HEK293T (cell line): ENCODE data around the gene ZC3H4.

Experiments
- CTCF ChIA-PET: fragments of 350-600 bp; formaldehyde crosslinking; extraction: SDS; loops from one replicate; lab custom pipeline; 2021; ENCODE audit warnings: antibody characterized with exemption, inconsistent platforms; lab: Yijun Ruan, JAX
- POLR2A ChIA-PET: fragments of 350-600 bp; formaldehyde crosslinking; extraction: SDS; loops from one replicate; lab custom pipeline; 2020; ENCODE audit warnings: antibody characterized with exemption, inconsistent platforms; lab: Yijun Ruan, JAX
- DNase-seq: peaks from one replicate; pipeline ENCODE4 v3.0.0; 2012; ENCODE audit warnings: mixed read lengths; ENCODE audit errors: extremely low spot score
- ARNT ChIP-seq: fragments of 450-650 bp; IDR thresholded peaks from 2 replicates; pipeline ENCODE4 v1.6.1; 2017; ENCODE audit warnings: mild to moderate bottlenecking
- BHLHE40 ChIP-seq: fragments of 450-650 bp; IDR thresholded peaks from 2 replicates; pipeline ENCODE4 v1.6.1; 2016; ENCODE audit warnings: mild to moderate bottlenecking, moderate library complexity, borderline replicate concordance
- CTBP1 ChIP-seq: fragments of 450-650 bp; IDR thresholded peaks from 2 replicates; pipeline ENCODE4 v1.6.1; 2016; ENCODE audit warnings: borderline replicate concordance
- ELF4 ChIP-seq: fragments of 450-650 bp; IDR thresholded peaks from 2 replicates; pipeline ENCODE4 v1.6.1; 2017; ENCODE audit warnings: antibody characterized with exemption
- FOXA1 ChIP-seq: fragments of 450-650 bp; IDR thresholded peaks from 2 replicates; pipeline ENCODE4 v1.6.1; 2016; ENCODE audit warnings: mild to moderate bottlenecking
- FOXK2 ChIP-seq: fragments of 450-650 bp; IDR thresholded peaks from 2 replicates; pipeline ENCODE4 v1.6.1; 2016; ENCODE audit warnings: mild to moderate bottlenecking
- FOXM1 ChIP-seq: fragments of 450-650 bp; IDR thresholded peaks from 2 replicates; pipeline ENCODE4 v1.6.1; 2017; ENCODE audit warnings: mild to moderate bottlenecking, borderline replicate concordance
- HDGF ChIP-seq: fragments of 450-650 bp; IDR thresholded peaks from 2 replicates; pipeline ENCODE4 v1.6.1; 2017; ENCODE audit warnings: antibody characterized with exemption, borderline replicate concordance
- L3MBTL2 ChIP-seq: fragments of 450-650 bp; conservative IDR thresholded peaks from 2 replicates; pipeline ENCODE4 v1.6.1; 2016; ENCODE audit warnings: mild to moderate bottlenecking
- LEF1 ChIP-seq: fragments of 450-650 bp; IDR thresholded peaks from 2 replicates; pipeline ENCODE4 v1.6.1; 2017; ENCODE audit warnings: mild to moderate bottlenecking, borderline replicate concordance
- NFRKB ChIP-seq: fragments of 450-650 bp; IDR thresholded peaks from 2 replicates; pipeline ENCODE4 v1.6.1; 2016; ENCODE audit warnings: mild to moderate bottlenecking, moderate library complexity
- SP1 ChIP-seq: fragments of 450-650 bp; IDR thresholded peaks from 2 replicates; pipeline ENCODE4 v1.6.1; 2017
- SUZ12 ChIP-seq: fragments of 450-650 bp; IDR thresholded peaks from 2 replicates; pipeline ENCODE4 v1.6.1; 2016; ENCODE audit warnings: mild to moderate bottlenecking
- TARDBP ChIP-seq: fragments of 450-650 bp; IDR thresholded peaks from 2 replicates; pipeline ENCODE4 v1.6.1; 2016
- ZNF384 ChIP-seq: fragments of 450-650 bp; IDR thresholded peaks from 2 replicates; pipeline ENCODE4 v1.6.1; 2016
- TF ChIP-seq, protein P1 (sequence below): fragments of 450-650 bp; IDR thresholded peaks from 2 replicates; pipeline ENCODE4 v1.6.1; 2016

The ZC3H4 gene

DNA sequence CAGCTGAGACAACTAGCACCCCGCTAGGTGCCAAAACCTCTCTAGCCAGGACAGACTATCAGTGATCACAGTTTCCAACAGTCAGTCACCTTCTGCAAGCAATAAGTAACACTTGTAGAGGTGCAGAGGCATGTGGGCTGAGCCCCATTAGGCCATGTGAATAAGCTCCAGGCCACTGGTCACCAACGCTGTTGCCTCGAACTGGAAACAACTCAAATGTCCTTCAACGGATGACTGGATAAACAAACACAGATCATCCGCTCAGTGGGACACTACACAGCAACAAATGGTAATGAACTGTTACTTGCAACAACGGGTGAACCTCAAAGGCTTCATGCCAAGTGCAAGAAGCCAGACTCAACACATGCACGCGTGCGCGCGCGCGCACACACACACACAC lies 37.6 kb downstream of the ZC3H4 start:
- CTCF ChIA-PET: no interaction called here
- no peak for DNase-seq
- POLR2A ChIA-PET: interaction anchor here (1.3 kb wide), 1 partner anchor 37 kb away, joined by 5 read pairs; the partner anchor contains the start of gene ZC3H4
- TF ChIP-seq SP1: no peak
- TF ChIP-seq HDGF: no peak
- no peak for TF ChIP-seq BHLHE40
- TF ChIP-seq FOXK2: no peak
- TF ChIP-seq, protein P1, sequence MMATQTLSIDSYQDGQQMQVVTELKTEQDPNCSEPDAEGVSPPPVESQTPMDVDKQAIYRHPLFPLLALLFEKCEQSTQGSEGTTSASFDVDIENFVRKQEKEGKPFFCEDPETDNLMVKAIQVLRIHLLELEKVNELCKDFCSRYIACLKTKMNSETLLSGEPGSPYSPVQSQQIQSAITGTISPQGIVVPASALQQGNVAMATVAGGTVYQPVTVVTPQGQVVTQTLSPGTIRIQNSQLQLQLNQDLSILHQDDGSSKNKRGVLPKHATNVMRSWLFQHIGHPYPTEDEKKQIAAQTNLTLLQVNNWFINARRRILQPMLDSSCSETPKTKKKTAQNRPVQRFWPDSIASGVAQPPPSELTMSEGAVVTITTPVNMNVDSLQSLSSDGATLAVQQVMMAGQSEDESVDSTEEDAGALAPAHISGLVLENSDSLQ: no peak
- TF ChIP-seq L3MBTL2: no peak
- TF ChIP-seq FOXA1: no peak
- TF ChIP-seq SUZ12: no peak
- TF ChIP-seq ARNT: no peak
- TF ChIP-seq NFRKB: no peak
- TF ChIP-seq ZNF384: no peak
- TF ChIP-seq TARDBP: no peak
- TF ChIP-seq ELF4: no peak
- no peak for TF ChIP-seq FOXM1
- no peak for TF ChIP-seq LEF1
- TF ChIP-seq CTBP1: no peak

DNA sequence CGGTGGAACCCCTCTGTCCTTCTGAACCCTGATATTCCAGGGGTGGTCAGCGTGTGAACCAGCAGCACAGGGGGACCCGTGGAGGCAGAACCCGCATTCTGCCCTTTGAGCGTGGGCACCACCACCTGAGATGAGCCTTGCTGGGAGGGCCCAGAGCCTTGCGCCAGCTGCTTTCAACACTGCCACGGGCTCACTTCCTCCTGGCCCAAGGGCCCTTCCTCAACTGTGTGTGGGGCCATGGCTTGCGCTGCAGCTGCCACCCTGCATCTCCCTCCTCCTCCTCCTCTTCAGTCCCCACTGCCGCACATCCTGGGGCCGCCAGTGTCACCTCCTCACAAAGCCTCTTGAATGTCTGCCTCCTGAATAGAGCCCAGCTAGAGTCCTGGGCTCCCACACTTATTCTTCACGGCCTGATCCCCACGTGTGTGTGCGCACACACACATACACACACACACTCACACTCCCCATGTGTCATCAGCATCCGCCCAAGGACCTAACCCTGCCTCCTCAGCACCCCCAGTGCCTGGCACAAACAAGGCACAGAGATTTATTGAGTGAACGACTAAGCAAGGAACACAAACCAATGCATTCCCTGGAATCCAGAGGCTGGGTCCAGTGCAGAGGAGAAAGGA lies 38.3 kb downstream of the ZC3H4 start:
- ChIA-PET POLR2A (interaction anchor here (1.3 kb wide), 1 partner anchor 38 kb away, joined by 5 read pairs; the partner anchor contains the start of gene ZC3H4), CTCF (no interaction called here)
- TF ChIP-seq, protein P1: no peak
- TF ChIP-seq FOXM1: no peak
- TF ChIP-seq BHLHE40: no peak
- no peak for TF ChIP-seq HDGF
- TF ChIP-seq ARNT: no peak
- TF ChIP-seq SP1: no peak
- no peak for TF ChIP-seq ZNF384
- no peak for TF ChIP-seq CTBP1
- no peak for TF ChIP-seq NFRKB
- no peak for TF ChIP-seq ELF4
- no peak for DNase-seq

GRCh38 chr19:47074621-47075020 lies 39.0 kb downstream of the ZC3H4 start:
- ChIA-PET CTCF (no interaction called here), POLR2A (no interaction called here)
- TF ChIP-seq ARNT (no peak), FOXK2 (no peak), L3MBTL2 (no peak), LEF1 (no peak), FOXA1 (no peak), SUZ12 (no peak), NFRKB (no peak), ELF4 (no peak), CTBP1 (no peak), SP1 (no peak), ZNF384 (no peak), TARDBP (no peak), HDGF (no peak), FOXM1 (no peak), BHLHE40 (no peak)
- TF ChIP-seq, protein P1: no peak
- DNase-seq: no peak

- ChIA-PET CTCF (no interaction called here), POLR2A (interaction anchor here (0.6 kb wide), 1 partner anchor 40 kb away, joined by 4 read pairs; the partner anchor contains the start of gene ZC3H4)
- no peak for DNase-seq
- TF ChIP-seq BHLHE40 (no peak), ELF4 (no peak), CTBP1 (no peak), SUZ12 (no peak), TARDBP (no peak), SP1 (no peak), ARNT (no peak), NFRKB (no peak)
Observed at GRCh38 chr19:47073574-47073973, 40.0 kb downstream of the ZC3H4 start.

DNA sequence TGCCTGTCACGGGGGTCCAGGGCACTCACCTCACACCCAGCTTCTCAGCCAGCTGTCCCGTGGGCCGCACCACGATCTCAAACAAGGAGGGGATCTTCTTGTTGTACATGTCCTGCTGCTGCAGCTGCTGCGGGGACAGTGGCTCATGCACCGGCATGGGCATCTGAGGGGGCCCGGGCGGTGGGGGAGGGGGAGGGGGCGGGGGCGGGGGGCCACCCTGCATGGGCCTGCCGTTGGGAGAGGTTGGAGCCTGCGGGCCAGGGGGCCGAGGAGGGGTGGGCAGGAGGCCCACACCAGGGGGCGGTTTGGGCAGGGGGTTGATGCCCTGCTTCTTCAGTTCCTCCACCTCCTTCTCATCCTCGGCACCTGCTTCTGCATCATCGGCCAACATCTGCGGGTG lies 41.3 kb downstream of the ZC3H4 start:
- ChIA-PET CTCF (no interaction called here), POLR2A (no interaction called here)
- DNase-seq: no peak
- TF ChIP-seq NFRKB (no peak), TARDBP (no peak), CTBP1 (no peak), ZNF384 (no peak), ARNT (no peak), HDGF (no peak), SP1 (no peak), FOXM1 (no peak), L3MBTL2 (no peak), FOXK2 (no peak), FOXA1 (no peak), SUZ12 (no peak), ELF4 (no peak), LEF1 (no peak)
- TF ChIP-seq, protein P1: no peak
